Measurements from ENCODE around the gene WNT11. TPM values are rescaled to one million over a fixed set of nuclear protein-coding genes. Genes with fewer than 3 reads are reported as not detected.

Gene WNT11
- polyA plus RNA-seq, 6 donors from 2014 or later = 0.13 TPM; not detected in 5

GRCh38 chr11:76235233-76236091 lies 29.2 kb upstream of the WNT11 start:
- peak overlapping the region; percentile 90 to 98 (median 96) for H3K4me3 Mint-ChIP-seq
- ATAC-seq (ENCODE audit: low read depth in 2 of 2) (peak; percentile 83 to 86), DNase-seq (peak; percentile 90)
- peaks cover 34 to 41% (median 35%) of the 10 kb centered on the region in 3 donors for H3K4me1 Mint-ChIP-seq
- H3K9me3 Mint-ChIP-seq = peaks cover 0 to 10% (median 0%) of the 10 kb centered on the region in 7 donors
- peaks cover 3 to 11% (median 3%) of the 10 kb centered on the region in 3 donors for H3K27me3 Mint-ChIP-seq
- H3K36me3 Mint-ChIP-seq = no peaks in the 10 kb centered on the region
- H3K27ac Mint-ChIP-seq = peak overlapping the region; percentile 91 to 100 (median 98)

DNA sequence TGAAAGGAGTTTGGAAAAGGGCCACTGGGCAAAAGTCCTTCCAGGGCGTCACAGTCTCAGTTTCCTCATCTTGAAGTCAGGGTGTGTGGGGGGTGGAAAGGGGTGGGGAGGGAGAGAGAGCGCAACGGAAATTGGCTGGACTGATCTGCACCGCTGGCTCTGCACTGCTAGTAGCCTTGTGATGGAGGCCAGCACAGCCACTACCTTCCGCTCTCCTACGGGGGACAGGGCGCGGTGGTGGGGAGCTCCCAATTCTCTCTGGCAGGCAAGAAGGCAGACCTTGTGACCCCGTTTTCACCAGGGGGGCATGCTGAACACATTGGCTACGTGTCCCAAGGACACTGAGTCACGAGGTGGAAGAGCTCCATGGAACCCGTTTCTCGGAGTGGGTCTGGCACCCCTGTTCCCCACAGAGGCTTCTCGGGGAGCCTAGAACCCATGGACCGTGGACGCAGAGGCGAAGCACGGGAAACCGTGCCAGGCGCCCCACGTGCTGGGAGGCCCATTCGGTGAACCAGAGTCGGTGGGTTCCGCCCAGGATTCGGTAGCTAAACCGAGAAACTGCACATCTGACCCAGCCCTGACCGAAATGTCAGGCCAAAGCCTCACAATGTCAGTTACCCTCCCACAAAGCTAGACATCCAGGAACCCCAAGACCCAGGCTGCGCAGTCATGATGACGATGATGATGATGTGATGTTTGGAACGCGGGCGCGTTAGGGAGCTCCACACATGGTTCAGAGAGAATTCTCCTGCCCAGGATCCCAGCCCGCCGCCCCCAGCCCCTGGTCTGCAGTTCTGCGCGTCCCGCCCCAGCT lies 28.3 kb upstream of the WNT11 start:
- Mint-ChIP-seq H3K27ac (peak overlapping the region; percentile 91 to 100 (median 98)), H3K4me1 (peaks cover 34 to 41% (median 35%) of the 10 kb centered on the region in 3 donors), H3K4me3 (peak overlapping the region; percentile 90 to 98 (median 96)), H3K36me3 (no peaks in the 10 kb centered on the region), H3K27me3 (peaks cover 0 to 11% (median 0%) of the 10 kb centered on the region in 3 donors), H3K9me3 (peaks cover 0 to 10% (median 0%) of the 10 kb centered on the region in 7 donors)
- ATAC-seq (ENCODE audit: low read depth in 2 of 2) = peak; percentile 24 to 32
- DNase-seq = no peak

DNA sequence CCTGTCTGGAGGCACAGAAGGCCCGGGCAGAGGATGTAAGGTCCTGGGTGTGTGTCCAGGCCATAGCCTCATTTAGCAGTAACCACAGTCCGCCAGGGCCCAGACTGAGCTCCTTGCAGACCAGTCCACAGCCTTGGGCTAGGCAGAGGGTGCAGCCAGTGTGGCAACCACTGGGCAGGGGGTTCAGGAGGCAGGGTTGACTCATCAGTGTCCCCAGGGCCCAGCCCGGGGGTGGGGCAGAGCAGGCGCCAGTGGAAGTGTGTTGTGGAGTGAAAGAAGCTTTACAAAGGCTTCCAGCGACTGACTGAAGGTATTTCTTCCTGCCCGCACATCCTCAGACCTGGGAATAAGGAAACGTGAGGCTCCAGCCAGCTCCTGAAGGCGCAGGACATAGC lies 27.7 kb upstream of the WNT11 start:
- DNase-seq = no peak
- ATAC-seq (ENCODE audit: low read depth in 2 of 2) = no peak
- H3K27me3 Mint-ChIP-seq = peaks cover 0 to 11% (median 0%) of the 10 kb centered on the region in 3 donors

DNA sequence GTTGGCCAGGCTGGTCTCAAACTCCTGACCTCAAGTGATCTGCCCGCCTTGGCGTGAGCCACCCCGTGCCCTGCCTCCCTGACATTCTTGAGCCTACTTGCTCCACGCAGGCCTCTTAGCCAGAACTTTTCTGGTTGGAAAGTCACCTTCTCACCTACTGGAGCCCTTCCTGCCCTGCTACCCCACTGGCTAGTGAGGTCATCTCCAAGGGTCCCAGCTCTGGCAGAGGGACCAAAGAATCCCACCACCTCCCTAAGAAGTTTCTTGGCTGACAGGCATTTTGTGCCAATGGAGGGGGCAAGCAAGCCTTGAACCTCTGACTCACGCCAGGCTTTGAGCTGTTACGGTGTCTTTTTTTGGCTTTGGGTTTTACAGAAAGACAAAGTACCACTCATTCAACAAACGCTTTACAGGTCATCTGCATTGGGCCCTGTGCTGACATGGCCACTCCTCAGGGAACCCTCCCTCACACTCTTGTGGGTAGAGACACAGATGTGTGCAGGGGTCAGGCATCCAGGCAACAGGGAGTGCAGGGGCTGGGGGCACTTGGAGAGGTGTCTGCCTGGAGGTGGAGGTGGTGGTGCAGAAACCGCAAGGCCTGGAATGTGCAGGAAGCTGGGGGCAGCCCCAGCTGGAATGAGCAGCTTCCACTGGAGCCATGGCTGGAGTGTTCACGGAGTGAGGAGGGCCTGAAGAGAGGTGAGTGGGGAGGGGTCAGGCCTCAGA lies 27.1 kb upstream of the WNT11 start:
- Mint-ChIP-seq H3K4me3 (peak overlapping the region in 7 of 8 donors; percentile 20 to 98 (median 92)), H3K9me3 (peaks cover 0 to 10% (median 0%) of the 10 kb centered on the region in 7 donors), H3K4me1 (peaks cover 34 to 41% (median 35%) of the 10 kb centered on the region in 3 donors), H3K36me3 (no peaks in the 10 kb centered on the region), H3K27ac (peak overlapping the region in 3 of 6 donors; percentile 37 to 100 (median 64)), H3K27me3 (peaks cover 0 to 11% (median 0%) of the 10 kb centered on the region in 3 donors)
- no peak for DNase-seq
- ATAC-seq (ENCODE audit: low read depth in 2 of 2) = no peak

More for the DNA sequence above, 27.7 kb upstream of the WNT11 start:
- Mint-ChIP-seq H3K36me3 (no peaks in the 10 kb centered on the region), H3K27ac (peak overlapping the region in 1 of 6 donors; percentile 100), H3K4me1 (peaks cover 34 to 41% (median 35%) of the 10 kb centered on the region in 3 donors), H3K9me3 (peaks cover 0 to 10% (median 0%) of the 10 kb centered on the region in 7 donors), H3K4me3 (peak overlapping the region; percentile 60 to 98 (median 95))

DNA sequence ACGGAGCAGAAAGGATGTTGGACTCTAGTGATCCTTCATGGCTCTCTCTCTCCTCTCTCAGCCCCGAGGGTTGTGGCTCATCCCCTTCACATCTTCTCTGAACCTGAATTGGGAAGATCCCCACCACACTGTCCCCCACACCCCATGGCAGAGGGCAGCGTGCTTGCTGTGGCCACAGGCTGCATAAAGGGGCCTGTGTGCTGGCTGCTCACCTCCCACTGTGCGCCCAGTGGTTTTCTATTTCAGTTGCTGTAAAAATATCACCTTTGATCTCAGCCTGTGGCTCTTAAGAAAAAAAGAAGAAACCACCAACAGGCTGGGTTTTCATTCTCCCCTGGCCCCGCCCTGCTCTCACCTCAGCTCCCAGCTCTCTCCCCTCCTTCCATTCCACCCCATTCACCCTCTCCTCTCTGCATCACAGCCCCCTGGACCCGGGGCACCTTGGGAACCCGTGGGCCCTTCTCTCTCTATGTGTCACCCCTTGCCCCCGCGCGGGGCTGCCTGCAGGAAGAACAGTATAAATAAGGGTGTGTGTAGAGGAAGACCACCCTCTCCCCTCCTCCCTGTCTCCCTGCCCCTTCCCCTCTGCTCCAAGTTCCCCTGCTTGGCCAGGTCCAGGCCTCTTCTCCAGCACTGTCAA lies 25.8 kb upstream of the WNT11 start:
- DNase-seq (no peak), ATAC-seq (ENCODE audit: low read depth in 2 of 2) (no peak)
- peak overlapping the region in 1 of 6 donors; percentile 69 for H3K27ac Mint-ChIP-seq
- H3K4me1 Mint-ChIP-seq = peaks cover 33 to 39% (median 35%) of the 10 kb centered on the region in 3 donors
- peaks cover 0 to 10% (median 0%) of the 10 kb centered on the region in 7 donors for H3K9me3 Mint-ChIP-seq
- H3K27me3 Mint-ChIP-seq = peaks cover 0 to 8% (median 0%) of the 10 kb centered on the region in 3 donors
- H3K36me3 Mint-ChIP-seq = no peaks in the 10 kb centered on the region
- peak overlapping the region in 4 of 8 donors; percentile 1 to 41 (median 6) for H3K4me3 Mint-ChIP-seq

- peaks cover 0 to 8% (median 0%) of the 10 kb centered on the region in 3 donors for H3K27me3 Mint-ChIP-seq
- peaks cover 0 to 10% (median 0%) of the 10 kb centered on the region in 7 donors for H3K9me3 Mint-ChIP-seq
- DNase-seq = no peak
- ATAC-seq (ENCODE audit: low read depth in 2 of 2) = no peak
- peak overlapping the region in 1 of 6 donors; percentile 34 for H3K27ac Mint-ChIP-seq
- H3K36me3 Mint-ChIP-seq = no peaks in the 10 kb centered on the region
- peaks cover 25 to 33% (median 28%) of the 10 kb centered on the region in 3 donors for H3K4me1 Mint-ChIP-seq
- peak overlapping the region in 2 of 8 donors; percentile 3 to 41 for H3K4me3 Mint-ChIP-seq
These were observed 24.9 kb upstream of the WNT11 start for GRCh38 chr11:76231121-76231738.

DNA sequence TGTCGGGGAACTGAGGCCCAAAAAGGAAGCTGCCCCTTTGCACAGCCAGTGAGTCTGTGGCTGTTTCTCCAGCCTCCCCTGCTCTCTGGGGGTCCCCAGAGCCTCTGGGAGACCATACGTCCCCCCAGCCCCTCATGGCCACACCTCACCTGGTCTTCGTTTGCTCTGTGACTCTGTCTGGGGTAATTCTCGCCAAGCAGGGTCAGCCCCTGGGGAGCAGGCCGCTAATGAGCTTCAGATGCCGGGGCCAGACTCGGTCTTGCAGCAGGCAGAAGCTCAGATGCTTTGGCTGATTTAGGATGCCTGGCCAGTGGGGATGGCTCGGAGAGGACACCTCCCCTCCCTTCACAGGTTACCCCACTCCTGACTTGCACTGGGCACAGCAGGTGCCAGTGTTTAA lies 24.1 kb upstream of the WNT11 start:
- H3K27me3 Mint-ChIP-seq = peaks cover 0 to 4% (median 0%) of the 10 kb centered on the region in 3 donors
- ATAC-seq (ENCODE audit: low read depth in 2 of 2) (no peak), DNase-seq (no peak)
- H3K4me1 Mint-ChIP-seq = peaks cover 16 to 32% (median 20%) of the 10 kb centered on the region in 3 donors
- H3K27ac Mint-ChIP-seq = no peak overlapping the region
- peak overlapping the region in 1 of 8 donors; percentile 41 for H3K4me3 Mint-ChIP-seq
- H3K36me3 Mint-ChIP-seq = no peaks in the 10 kb centered on the region
- peaks cover 0 to 3% (median 0%) of the 10 kb centered on the region in 7 donors for H3K9me3 Mint-ChIP-seq

- H3K27me3 Mint-ChIP-seq = no peaks in the 10 kb centered on the region
- H3K4me3 Mint-ChIP-seq = peak overlapping the region in 1 of 8 donors; percentile 49
- H3K36me3 Mint-ChIP-seq = no peaks in the 10 kb centered on the region
- H3K4me1 Mint-ChIP-seq = peaks cover 13 to 29% (median 14%) of the 10 kb centered on the region in 3 donors
- ATAC-seq (ENCODE audit: low read depth in 2 of 2) (no peak), DNase-seq (no peak)
- no peak overlapping the region for H3K27ac Mint-ChIP-seq
- H3K9me3 Mint-ChIP-seq = no peaks in the 10 kb centered on the region
These were observed 23.5 kb upstream of the WNT11 start for GRCh38 chr11:76229690-76230240.

DNA sequence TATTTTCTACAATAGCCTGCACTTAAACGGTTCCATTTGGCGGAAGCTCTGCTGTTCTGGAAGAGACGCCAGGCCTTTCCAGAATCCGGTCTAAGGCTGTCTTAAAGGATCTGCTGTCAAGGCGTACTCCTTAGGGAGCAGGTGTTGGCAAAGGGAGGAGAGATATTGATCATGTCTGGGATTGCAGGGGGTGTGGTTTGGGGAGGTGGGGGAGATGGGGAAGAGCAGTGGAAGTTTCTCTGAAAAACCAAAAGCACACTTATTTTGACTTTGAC lies 22.5 kb upstream of the WNT11 start:
- peak overlapping the region in 1 of 8 donors; percentile 49 for H3K4me3 Mint-ChIP-seq
- H3K9me3 Mint-ChIP-seq = no peaks in the 10 kb centered on the region
- H3K27me3 Mint-ChIP-seq = no peaks in the 10 kb centered on the region
- DNase-seq = no peak
- H3K4me1 Mint-ChIP-seq = peaks cover 6 to 19% (median 9%) of the 10 kb centered on the region in 3 donors
- ATAC-seq (ENCODE audit: low read depth in 2 of 2) = no peak
- H3K36me3 Mint-ChIP-seq = no peaks in the 10 kb centered on the region
- H3K27ac Mint-ChIP-seq = no peak overlapping the region

DNA sequence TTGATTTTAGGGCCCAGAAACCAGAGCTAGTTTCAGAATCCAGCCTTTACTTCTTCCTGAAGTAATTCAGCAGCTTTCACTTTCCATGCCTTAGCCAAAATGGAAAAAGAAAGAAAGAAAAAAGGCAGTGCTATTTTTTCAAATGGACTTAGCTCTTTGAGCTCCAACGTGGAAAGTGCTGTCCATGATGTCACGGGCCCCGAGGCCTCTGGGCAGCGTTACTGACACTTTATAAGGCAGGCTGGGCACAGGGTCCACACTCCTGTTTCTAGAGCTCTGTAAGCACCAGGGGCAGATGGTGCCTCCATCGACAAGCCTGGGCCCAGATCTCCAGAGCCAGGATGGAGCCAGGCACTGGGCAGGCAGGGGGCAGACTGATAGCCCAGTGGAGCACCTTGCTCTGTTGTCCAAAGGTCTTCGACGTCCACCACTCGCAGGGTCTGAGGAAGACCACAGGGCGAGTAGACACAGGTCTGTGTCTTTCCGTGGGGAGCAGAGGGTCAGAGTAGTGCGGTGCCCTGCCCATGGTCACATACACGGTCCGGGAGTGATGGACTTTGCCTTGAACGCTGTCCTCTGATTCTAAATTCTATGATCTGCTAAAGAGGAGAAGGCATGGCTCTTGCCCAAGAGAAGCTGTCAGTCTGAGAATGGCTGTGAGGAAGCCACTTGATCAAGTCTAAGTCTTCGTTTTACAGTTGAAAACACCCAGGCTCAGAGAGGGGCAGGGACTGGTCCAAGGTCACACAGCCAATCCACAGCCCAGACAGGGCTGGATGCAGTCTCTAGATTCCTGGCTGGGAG lies 22.0 kb upstream of the WNT11 start:
- H3K4me3 Mint-ChIP-seq = peak overlapping the region in 2 of 8 donors; percentile 15 to 47
- no peaks in the 10 kb centered on the region for H3K9me3 Mint-ChIP-seq
- no peaks in the 10 kb centered on the region for H3K27me3 Mint-ChIP-seq
- H3K4me1 Mint-ChIP-seq = peaks cover under 1 to 16% (median 4%) of the 10 kb centered on the region in 3 donors
- H3K36me3 Mint-ChIP-seq = no peaks in the 10 kb centered on the region
- DNase-seq (no peak), ATAC-seq (ENCODE audit: low read depth in 2 of 2) (no peak)
- H3K27ac Mint-ChIP-seq = no peak overlapping the region

DNA sequence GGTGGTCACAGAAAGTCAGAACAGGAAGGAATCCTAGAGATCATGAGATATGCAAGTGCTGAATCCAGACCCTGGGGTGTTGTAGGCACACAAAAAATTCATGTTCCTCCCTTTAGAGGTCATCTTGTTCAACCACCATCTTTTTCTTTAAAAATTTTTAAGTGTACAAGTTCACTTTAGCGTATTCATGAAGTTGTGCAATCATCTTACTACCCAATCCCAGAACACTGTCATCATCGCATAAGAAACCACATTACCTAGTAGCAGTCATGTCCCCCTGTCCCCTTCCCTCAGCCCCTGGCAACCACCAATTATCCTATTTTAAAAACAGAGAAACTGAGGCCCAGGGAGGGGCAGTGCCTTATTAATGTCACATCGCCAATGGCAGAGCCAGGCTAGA lies 20.3 kb upstream of the WNT11 start:
- peaks cover 0 to 3% (median 0%) of the 10 kb centered on the region in 3 donors for H3K4me1 Mint-ChIP-seq
- peaks cover 0 to 5% (median 2%) of the 10 kb centered on the region in 3 donors for H3K27me3 Mint-ChIP-seq
- DNase-seq (no peak), ATAC-seq (ENCODE audit: low read depth in 2 of 2) (no peak)
- no peak overlapping the region for H3K4me3 Mint-ChIP-seq
- no peak overlapping the region for H3K27ac Mint-ChIP-seq
- H3K36me3 Mint-ChIP-seq = no peaks in the 10 kb centered on the region
- H3K9me3 Mint-ChIP-seq = no peaks in the 10 kb centered on the region
